K562 (cell line): ENCODE measurements around the gene JADE3. TPM values are rescaled to one million over a fixed set of nuclear protein-coding genes. Genes with fewer than 3 reads are reported as not detected.

Experiments used
- ATAC-seq: fragments of 200-7000 bp; cut with Tn5 transposase; 3 replicates; pipeline ENCODE4 v1.9.1; 2020; ENCODE audit warnings: moderate library complexity
- BruUV-seq: library from RNA; stranded (reverse); fragments of 400-500 nt; replicated peaks from 2 replicates; lab custom pipeline; 2021; lab: Mats Ljungman, UMichigan
- CTCF ChIA-PET: fragments of 300-600 bp; formaldehyde crosslinking; extraction: SDS; loops from one replicate; lab custom pipeline; 2021; ENCODE audit warnings: low intra/inter-chr PET ratio; lab: Yijun Ruan, JAX
- POLR2A ChIA-PET: fragments of 300-600, 350-650 bp; sonication (Branson Sonifier 250); formaldehyde crosslinking; extraction: SDS; loops from one replicate; lab custom pipeline; 2021; ENCODE audit warnings: antibody characterized with exemption, inconsistent platforms; lab: Yijun Ruan, JAX
- DNase-seq, 4 experiments: peaks; one replicate each; pipeline versions ENCODE4 v3.0.0 to v3.0.0-alpha.2; 2011 to 2018; ENCODE audit warnings: low spot score in 3 of 4, mixed read lengths in 3 of 4; ENCODE audit errors: extremely low read depth in 1 of 4
- FAIRE-seq: peaks from 2 replicates; lab custom pipeline; 2011; peaks lifted over from hg19 to GRCh38; lab: Jason Lieb, UNC
- H2AFZ ChIP-seq: 2 replicates; pipeline ENCODE4 v1.6.0; 2011; ENCODE audit warnings: low read depth, low read length, control low read depth, inconsistent platforms
- H3K27ac ChIP-seq: fragments of 200-600 bp; 3 replicates; pipeline ENCODE4 v1.8.0; 2011; ENCODE audit warnings: low read depth, mild to moderate bottlenecking, control low read depth, inconsistent platforms, low read length, moderate library complexity, mixed read lengths; ENCODE audit errors: extremely low read depth
- H3K27me3 ChIP-seq, 2 experiments: fragments of 300-600 bp in 1 of 2; 2 replicates in 1 of 2; 3 replicates in 1 of 2; pipeline versions ENCODE4 v1.6.0 to v1.8.0; 2011; ENCODE audit warnings: inconsistent platforms in 2 of 2, low read length in 2 of 2, mild to moderate bottlenecking in 1 of 2, mixed read lengths in 1 of 2, moderate library complexity in 1 of 2; ENCODE audit not compliant: control insufficient read depth in 2 of 2, insufficient read depth in 2 of 2
- H3K36me3 ChIP-seq: fragments of 300-600 bp; 3 replicates; pipeline ENCODE4 v1.8.0; 2011; ENCODE audit warnings: mild to moderate bottlenecking, low read length, inconsistent platforms; ENCODE audit not compliant: control insufficient read depth, insufficient read depth
- H3K4me1 ChIP-seq, 2 experiments: fragments of 200-600 bp in 1 of 2; replicated peaks in 1 of 2; 2 replicates in 1 of 2; 3 replicates in 1 of 2; pipeline versions ENCODE4 v1.5.1 to v1.8.0; 2011; ENCODE audit warnings: inconsistent platforms in 2 of 2, low read length in 2 of 2, mild to moderate bottlenecking in 1 of 2, mixed read lengths in 1 of 2, moderate library complexity in 1 of 2; ENCODE audit not compliant: control insufficient read depth in 2 of 2, insufficient read depth in 2 of 2
- H3K4me2 ChIP-seq: 2 replicates; pipeline ENCODE4 v1.6.1; 2011; ENCODE audit warnings: low read length, control low read depth, inconsistent platforms, mixed read lengths; ENCODE audit not compliant: insufficient read depth
- H3K4me3 ChIP-seq: fragments of 200-600 bp; sonication (generic), shearing (Covaris generic); 2 replicates; pipeline ENCODE4 v1.5.1; 2016; ENCODE audit warnings: control low read depth, inconsistent platforms
- H3K79me2 ChIP-seq: fragments of 200-600 bp; 3 replicates; pipeline ENCODE4 v1.8.0; 2011; ENCODE audit warnings: low read length, inconsistent platforms; ENCODE audit not compliant: control insufficient read depth, insufficient read depth
- H3K9ac ChIP-seq, 2 experiments: 2 replicates each; pipeline versions ENCODE4 v1.6.0 to v1.6.1; 2011; ENCODE audit warnings: low read depth in 2 of 2, low read length in 2 of 2, control low read depth in 1 of 2, inconsistent platforms in 1 of 2, mild to moderate bottlenecking in 1 of 2, mixed read lengths in 1 of 2; ENCODE audit not compliant: insufficient read depth in 1 of 2
- H3K9me1 ChIP-seq: one replicate; pipeline ENCODE4 v1.6.0; 2011; ENCODE audit warnings: inconsistent platforms, mild to moderate bottlenecking, low read length, moderate library complexity; ENCODE audit not compliant: control insufficient read depth, insufficient read depth
- H3K9me3 ChIP-seq: replicated peaks from 2 replicates; pipeline ENCODE4 v1.5.1; 2011; ENCODE audit warnings: low read depth, low read length, inconsistent platforms; ENCODE audit not compliant: control insufficient read depth, insufficient read depth
- H4K20me1 ChIP-seq: replicated peaks from 2 replicates; pipeline ENCODE4 v1.6.1; 2011; ENCODE audit warnings: low read length, inconsistent platforms, mixed read lengths; ENCODE audit not compliant: control insufficient read depth, insufficient read depth
- ARHGAP35 ChIP-seq: fragments of 450-650 bp; IDR thresholded peaks from 2 replicates; pipeline ENCODE4 v1.6.1; 2018; ENCODE audit not compliant: partially characterized antibody
- E2F1 ChIP-seq: sonication (generic); formaldehyde crosslinking; IDR thresholded peaks from 2 replicates; pipeline ENCODE4 v1.8.1; 2023; ENCODE audit warnings: mild to moderate bottlenecking, missing genetic modification reagents, moderate library complexity
- FOS ChIP-seq: IDR thresholded peaks from 3 replicates; pipeline ENCODE4 v1.6.1; 2011; ENCODE audit not compliant: insufficient read length; ENCODE audit errors: extremely low read depth
- NFRKB ChIP-seq: fragments of 450-650 bp; IDR thresholded peaks from 2 replicates; pipeline ENCODE4 v1.6.1; 2016; ENCODE audit warnings: low read depth
- NONO ChIP-seq, 2 experiments: fragments of 200-400 bp in 1 of 2; fragments of 450-650 bp in 1 of 2; formaldehyde crosslinking in 1 of 2; IDR thresholded peaks; 2 replicates each; pipeline ENCODE4 v1.6.1; 2017; ENCODE audit warnings: low read depth in 2 of 2, mild to moderate bottlenecking in 2 of 2, moderate library complexity in 2 of 2, low read length in 1 of 2
- ZBTB7A ChIP-seq: IDR thresholded peaks from 2 replicates; pipeline ENCODE4 v1.6.1; 2011; ENCODE audit warnings: low read depth, mild to moderate bottlenecking, low read length, moderate library complexity, borderline replicate concordance; ENCODE audit not compliant: control insufficient read depth
- ZNF165 ChIP-seq: fragments of 250-450 bp; sonication (Bioruptor Pico); IDR thresholded peaks from 2 replicates; pipeline ENCODE4 v1.4.0; 2020; ENCODE audit warnings: borderline replicate concordance
- ZNF76 ChIP-seq: fragments of 250-450 bp; sonication (Bioruptor Pico); IDR thresholded peaks from 2 replicates; pipeline ENCODE4 v1.4.0; 2020; ENCODE audit warnings: mild to moderate bottlenecking, moderate library complexity, borderline replicate concordance
- WGBS: fragments of 100-300 bp; shearing (Covaris generic); methylation state at CpG from one replicate; pipeline ENCODE4 v1.1.6; 2016; ENCODE audit warnings: low coverage, mixed read lengths; ENCODE audit not compliant: insufficient coverage; ENCODE audit errors: missing lambda C conversion rate; 5-methylcytosine and 5-hydroxymethylcytosine counted together
- in situ Hi-C: fragments of 300-500 bp; cut with MboI; formaldehyde crosslinking; loops from 4 replicates; pipeline ENCODE4 v1.15.0; 2018; ENCODE audit warnings: inconsistent platforms, mixed read lengths
- intact Hi-C: fragments of 100-400 bp; cut with micrococcal nuclease; formaldehyde crosslinking; loops from 2 replicates; pipeline ENCODE4 v1.14.2; 2022
- polyA plus RNA-seq, 8 experiments: library from polyadenylated mRNA; depleted of rRNA in 4 of 8; stranded (reverse) in 5 of 8; unstranded in 3 of 8; fragments of >200 nt; fragmentation: Nextera tagmentation in 2 of 8; fragmentation: Illumina TruSeq in 1 of 8; extraction: Ambion mirVana in 2 of 8; extraction: Trizol in 1 of 8; gene quantifications; 2 replicates each; pipeline versions ENCODE4 v1.2.1 to v1.2.3, GENCODE V29; 2011 to 2014; ENCODE audit warnings: inconsistent platforms in 1 of 8, missing spikeins in 1 of 8
- total RNA-seq, 7 experiments: library from RNA; depleted of rRNA in 6 of 7; stranded (reverse); fragments of >200 nt in 6 of 7; fragmentation: Illumina TruSeq in 2 of 7; extraction: Trizol in 2 of 7; gene quantifications; 2 replicates each; pipeline versions ENCODE4 v1.2.1 to v1.2.3, GENCODE V29; 2011 to 2021; ENCODE audit warnings: low replicate concordance in 1 of 7
- TF ChIP-seq, protein P1 (sequence below): fragments of 450-650 bp; conservative IDR thresholded peaks from 2 replicates; pipeline ENCODE4 v1.6.1; 2016; ENCODE audit warnings: missing genetic modification characterization, low read depth, mild to moderate bottlenecking, missing compliant biosample characterization, moderate library complexity

JADE3 gene
- total and polyA plus RNA-seq, 9 of the 15 experiments (the other 6 are each of a cell fraction or from before 2014, with no cell fraction given): 2.6 to 10.0 (median 7.0) TPM

- CTCF ChIA-PET: no interaction called here
- no peak for TF ChIP-seq NONO (IDR thresholded peaks at IDR 0.05; ENCODE audit: low read depth in 2 of 2, low read length in 1 of 2)
- no peak for TF ChIP-seq NFRKB
- no peak for TF ChIP-seq ARHGAP35
- TF ChIP-seq ZNF165 (CRISPR knock-in tag): no peak
- no peak for TF ChIP-seq FOS
- TF ChIP-seq, protein P1, sequence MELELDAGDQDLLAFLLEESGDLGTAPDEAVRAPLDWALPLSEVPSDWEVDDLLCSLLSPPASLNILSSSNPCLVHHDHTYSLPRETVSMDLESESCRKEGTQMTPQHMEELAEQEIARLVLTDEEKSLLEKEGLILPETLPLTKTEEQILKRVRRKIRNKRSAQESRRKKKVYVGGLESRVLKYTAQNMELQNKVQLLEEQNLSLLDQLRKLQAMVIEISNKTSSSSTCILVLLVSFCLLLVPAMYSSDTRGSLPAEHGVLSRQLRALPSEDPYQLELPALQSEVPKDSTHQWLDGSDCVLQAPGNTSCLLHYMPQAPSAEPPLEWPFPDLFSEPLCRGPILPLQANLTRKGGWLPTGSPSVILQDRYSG (tag): no peak
- no peak for TF ChIP-seq E2F1 (CRISPR knock-in tag)
- TF ChIP-seq ZNF76: no peak
- TF ChIP-seq ZBTB7A: no peak
- Histone ChIP-seq H3K27me3 (no peaks in the 10 kb centered on the region), H3K79me2 (no peaks in the 10 kb centered on the region), H3K4me3 (no peak overlapping the region), H3K4me2 (no peak overlapping the region), H2AFZ (no peak overlapping the region), H3K9me3 (no peaks in the 10 kb centered on the region), H3K4me1 (no peaks in the 10 kb centered on the region), H3K9ac (no peak overlapping the region), H3K9me1 (no peaks in the 10 kb centered on the region), H3K36me3 (no peaks in the 10 kb centered on the region), H3K27ac (no peak overlapping the region), H4K20me1 (no peaks in the 10 kb centered on the region)
- POLR2A ChIA-PET: no interaction called here
- no peak for DNase-seq
- intact Hi-C loops (no loop called here), in situ Hi-C loops (no loop called here)
- 28% methylated on average over 4 of the region's 6 CpGs for WGBS
- FAIRE-seq: no peak
- no TSS peak for BruUV-seq
- ATAC-seq: no peak
Measured at GRCh38 chrX:46992070-46992469, 79.8 kb downstream of the JADE3 start.
